ENCODE data around the gene SGCG.
"Not testable (repeated sequence)": the region's sequence is repeated elsewhere in the genome, so short reads cannot be mapped to it uniquely, and the experiment has no call there.

The SGCG gene

DNA sequence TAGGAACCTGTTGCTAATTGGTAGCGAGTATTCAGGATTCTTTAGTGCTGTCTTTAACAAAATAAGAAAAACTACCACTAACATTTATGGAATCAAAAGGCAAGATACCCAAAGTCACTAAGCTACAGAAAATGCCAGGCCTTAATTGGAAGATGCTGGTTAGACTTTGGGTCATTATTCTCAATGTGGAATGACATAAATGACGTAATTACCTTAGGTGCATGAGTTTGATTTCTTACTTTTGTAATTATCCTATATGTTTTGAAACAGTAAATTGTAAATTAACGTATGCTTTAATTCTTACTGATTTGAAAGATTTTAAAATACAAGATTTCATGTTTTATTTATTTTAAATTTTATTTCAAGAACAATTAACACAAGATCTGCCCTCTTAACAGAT lies 25.0 kb downstream of the SGCG start:
- no peak for DNase-seq (ENCODE audit: low read depth in 4 of 4, low spot score in 1 of 4)

DNA sequence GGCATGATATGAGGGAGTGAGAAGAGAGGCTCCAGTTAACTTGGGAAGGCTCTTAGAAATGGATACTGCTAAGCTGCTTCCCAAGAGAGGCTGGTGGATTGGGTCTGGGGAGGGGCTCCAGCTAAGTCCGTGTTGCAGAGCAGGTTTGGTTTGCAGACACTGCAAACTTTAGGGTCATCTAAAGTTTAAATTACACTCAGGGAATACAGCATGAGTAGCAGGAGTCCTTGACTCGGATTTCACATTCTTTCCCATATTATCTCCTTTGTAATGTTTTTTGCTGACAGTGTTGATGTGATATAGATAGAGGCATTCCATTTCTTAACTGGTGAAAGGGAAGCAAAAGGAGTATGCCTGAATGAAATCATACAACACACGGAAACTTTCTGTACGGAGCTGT lies 31.9 kb downstream of the SGCG start:
- no peak for DNase-seq (ENCODE audit: low read depth in 4 of 4, low spot score in 1 of 4)

DNA sequence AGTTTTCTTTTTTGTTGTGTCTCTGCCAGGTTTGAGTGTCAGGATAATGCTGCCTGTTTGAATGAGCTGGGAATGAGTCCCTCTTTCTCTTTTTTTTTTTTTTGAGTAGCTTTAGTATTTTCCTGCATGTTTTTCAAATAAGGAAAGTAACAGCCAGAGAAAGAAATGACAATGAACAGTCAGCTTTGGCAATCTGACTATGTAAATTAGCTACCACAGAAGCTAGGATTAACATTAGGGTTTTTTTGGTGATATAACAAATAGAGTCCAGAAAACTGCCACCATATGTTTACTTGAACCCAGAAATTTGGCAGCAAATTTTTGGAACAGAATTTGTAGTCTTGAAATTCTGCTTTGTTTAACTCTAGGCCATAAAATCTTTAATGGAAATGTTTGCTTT lies 50.5 kb downstream of the SGCG start:
- DNase-seq (ENCODE audit: low read depth in 4 of 4, low spot score in 1 of 4) = no peak

DNA sequence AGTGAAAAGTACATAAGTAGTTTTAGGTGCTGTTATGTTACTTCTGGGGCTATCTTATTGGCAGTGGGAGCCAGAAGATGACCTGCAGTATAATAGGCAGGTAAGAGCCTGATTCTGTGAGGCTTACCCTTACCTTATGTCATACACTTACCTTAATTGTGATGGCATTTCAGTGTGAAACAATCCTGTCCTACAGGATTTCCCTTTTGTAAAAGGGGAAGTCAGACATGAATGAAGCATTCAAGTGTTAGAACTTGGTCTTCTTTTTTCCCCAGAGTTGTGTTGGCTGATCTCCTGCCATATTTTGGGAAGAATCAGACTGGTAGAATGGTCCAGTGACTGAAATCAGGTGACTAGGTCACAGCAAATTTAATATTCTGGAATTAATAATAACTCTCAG lies 55.2 kb downstream of the SGCG start:
- DNase-seq (ENCODE audit: low read depth in 4 of 4, low spot score in 1 of 4) = no peak

DNA sequence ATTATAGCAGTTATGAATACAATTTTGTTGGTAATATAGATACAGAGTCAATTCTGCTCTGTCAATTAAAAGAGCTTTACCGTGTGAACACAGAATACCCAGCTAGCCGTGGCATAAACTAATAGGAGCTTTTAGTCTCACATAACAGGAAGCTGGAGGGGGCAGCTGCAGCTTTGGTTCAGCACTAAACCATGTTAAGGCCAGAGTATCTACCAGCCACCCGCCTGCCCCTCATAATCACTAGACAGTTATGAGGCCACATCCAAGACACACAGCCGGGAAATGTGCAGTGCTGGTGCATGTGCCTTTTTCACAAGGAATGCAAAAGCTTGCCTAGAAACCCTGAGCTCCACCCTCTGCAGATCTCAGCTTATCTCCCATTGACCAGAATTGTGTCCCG lies 62.3 kb downstream of the SGCG start:
- no peak for DNase-seq (ENCODE audit: low read depth in 4 of 4, low spot score in 1 of 4)

DNA sequence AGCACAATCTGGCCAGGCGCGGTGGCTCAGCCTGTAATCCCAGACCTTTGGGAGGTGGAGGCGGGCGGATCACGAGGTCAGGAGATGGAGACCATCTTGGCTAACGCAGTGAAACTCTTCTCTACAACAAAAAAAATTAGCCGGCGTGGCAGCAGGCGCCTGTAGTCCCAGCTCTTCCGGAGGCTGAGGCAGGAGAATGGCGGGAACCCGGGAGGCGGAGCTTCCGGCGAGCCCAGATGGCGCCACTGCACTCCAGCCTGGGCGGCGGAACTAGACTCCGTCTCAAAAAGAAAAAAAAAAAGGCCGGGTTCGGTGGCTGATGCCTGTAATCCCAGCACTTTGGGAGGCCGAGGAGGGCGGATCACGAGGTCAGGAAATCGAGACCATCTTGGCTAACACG lies 67.6 kb downstream of the SGCG start:
- not testable (repeated sequence) for DNase-seq (ENCODE audit: low read depth in 4 of 4, low spot score in 1 of 4)

GRCh38 chr13:23254506-23254905 lies 73.7 kb downstream of the SGCG start:
- no peak for DNase-seq (ENCODE audit: low read depth in 4 of 4, low spot score in 1 of 4)

DNA sequence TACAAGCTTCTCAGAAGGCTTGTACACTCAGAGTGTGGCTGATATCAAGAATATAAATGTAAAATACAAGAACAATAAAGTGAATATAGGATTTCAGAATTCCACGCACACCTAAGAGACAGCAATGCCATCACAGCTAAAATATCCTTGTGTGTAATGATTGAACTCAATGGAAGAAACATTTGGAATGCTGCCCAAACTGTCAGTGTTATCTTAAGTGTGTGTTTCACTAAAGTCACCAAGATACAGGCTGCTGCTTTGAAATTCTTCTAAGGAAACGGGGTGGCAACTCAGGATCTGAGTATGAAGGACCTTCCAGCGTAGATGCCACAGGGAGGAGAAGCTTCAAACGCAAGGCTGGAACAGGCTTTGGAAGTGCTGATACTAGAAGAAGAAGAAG lies 86.8 kb downstream of the SGCG start:
- DNase-seq (ENCODE audit: low read depth in 4 of 4, low spot score in 1 of 4) = no peak

- DNase-seq (ENCODE audit: low read depth in 4 of 4, low spot score in 1 of 4) = peak in 2 of 4 experiments; percentile 10 to 11
Measured at GRCh38 chr13:23268441-23268840, 87.7 kb downstream of the SGCG start.

DNA sequence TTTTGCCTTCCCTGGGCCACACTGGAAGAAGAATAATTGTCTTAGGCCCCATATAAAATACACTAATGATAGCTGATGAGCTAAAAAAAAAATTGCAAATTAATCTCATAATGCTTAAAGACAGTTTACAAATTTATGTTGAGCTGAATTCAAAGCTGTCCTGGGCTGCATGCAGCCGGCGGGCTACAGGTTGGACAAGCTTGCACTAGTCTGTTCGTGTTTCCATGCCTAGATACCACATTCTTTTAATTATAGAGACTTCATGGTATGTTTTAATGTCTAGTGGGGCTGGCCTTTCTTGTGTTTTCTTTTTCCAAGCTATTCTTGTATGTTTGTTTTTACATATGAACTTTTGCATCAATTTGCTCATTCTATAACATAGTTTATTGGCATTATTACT lies 90.6 kb downstream of the SGCG start:
- no peak for DNase-seq (ENCODE audit: low read depth in 4 of 4, low spot score in 1 of 4)

- no peak for DNase-seq (ENCODE audit: low read depth in 4 of 4, low spot score in 1 of 4)
Measured at GRCh38 chr13:23273498-23273897, 92.7 kb downstream of the SGCG start.

DNA sequence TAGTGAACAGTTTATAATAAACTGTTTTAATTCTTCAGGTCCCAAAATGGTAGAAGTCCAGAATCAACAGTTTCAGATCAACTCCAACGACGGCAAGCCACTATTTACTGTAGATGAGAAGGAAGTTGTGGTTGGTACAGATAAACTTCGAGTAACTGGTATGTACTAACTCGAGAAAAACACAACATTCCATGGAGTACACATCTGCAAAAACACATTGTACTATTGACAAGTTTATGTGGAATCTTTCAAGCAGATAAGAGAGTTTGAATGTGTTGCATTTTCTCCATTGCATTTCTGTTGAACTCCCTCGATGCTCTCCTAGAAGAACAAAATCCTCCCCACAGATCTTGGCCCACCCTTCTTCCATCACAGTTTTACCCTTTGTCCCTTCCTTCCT lies 98.5 kb downstream of the SGCG start:
- DNase-seq (ENCODE audit: low read depth in 4 of 4, low spot score in 1 of 4) = no peak

GRCh38 chr13:23288564-23288963 lies 107.8 kb downstream of the SGCG start:
- DNase-seq (ENCODE audit: low read depth in 4 of 4, low spot score in 1 of 4) = no peak

DNA sequence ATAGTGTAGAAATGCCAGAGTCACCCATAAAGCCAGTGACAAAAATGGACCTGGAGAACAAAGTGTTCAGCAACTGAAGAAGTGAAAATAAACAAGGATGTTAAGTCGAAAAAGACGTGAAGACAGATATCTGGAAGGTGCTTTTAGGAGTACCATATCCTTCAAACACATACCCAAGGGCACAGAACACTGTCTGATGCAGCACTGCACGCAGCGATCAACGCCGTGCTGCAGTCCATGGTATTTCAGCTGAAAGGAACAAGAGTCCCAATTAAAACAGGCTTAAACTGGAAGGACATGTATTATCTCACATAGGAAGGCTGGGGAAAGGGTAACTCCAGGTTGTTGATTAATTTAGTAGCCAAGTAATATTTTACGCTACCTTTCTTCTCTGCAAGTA lies 108.2 kb downstream of the SGCG start:
- no peak for DNase-seq (ENCODE audit: low read depth in 4 of 4, low spot score in 1 of 4)

GRCh38 chr13:23289917-23290357 lies 109.2 kb downstream of the SGCG start:
- DNase-seq (ENCODE audit: low read depth in 4 of 4, low spot score in 1 of 4) = no peak

DNA sequence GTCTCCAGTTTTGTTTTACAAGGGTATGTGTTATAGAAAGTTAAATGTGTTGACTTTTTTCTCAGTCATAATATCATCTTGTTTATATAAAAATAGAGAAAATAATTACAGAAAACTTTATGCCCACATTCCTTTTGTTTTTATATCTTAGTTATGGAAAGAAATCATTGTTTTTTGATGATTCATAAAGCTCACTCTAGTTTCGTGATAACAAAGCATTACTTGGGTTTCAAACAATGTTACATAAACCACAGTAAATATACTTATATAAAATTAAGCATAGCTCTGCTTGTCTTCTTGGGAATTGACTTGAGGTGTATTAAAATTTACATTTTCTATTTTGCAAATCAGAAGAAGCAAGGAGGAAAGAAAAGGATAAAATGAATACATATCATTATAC lies 111.8 kb downstream of the SGCG start:
- no peak for DNase-seq (ENCODE audit: low read depth in 4 of 4, low spot score in 1 of 4)

DNA sequence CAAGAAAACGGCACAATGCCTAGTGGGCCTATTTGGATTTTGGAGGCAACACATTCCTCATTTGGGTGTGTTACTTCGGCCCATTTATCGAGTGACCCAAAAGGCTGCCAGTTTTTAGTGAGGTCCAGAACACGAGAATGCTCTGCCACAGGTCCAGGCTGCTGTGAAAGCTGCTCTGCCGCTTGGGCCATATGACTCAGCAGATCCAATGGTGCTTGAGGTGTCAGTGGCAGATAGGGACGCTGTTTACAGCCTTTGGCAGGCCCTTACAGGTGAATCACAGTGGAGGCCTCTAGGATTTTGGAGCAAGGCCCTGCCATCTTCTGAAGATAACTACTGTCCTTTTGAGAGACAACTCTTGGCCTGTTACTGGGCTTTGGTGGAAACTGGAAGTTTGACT lies 134.1 kb downstream of the SGCG start:
- not testable (repeated sequence) for DNase-seq (ENCODE audit: low read depth in 4 of 4, low spot score in 1 of 4)

DNA sequence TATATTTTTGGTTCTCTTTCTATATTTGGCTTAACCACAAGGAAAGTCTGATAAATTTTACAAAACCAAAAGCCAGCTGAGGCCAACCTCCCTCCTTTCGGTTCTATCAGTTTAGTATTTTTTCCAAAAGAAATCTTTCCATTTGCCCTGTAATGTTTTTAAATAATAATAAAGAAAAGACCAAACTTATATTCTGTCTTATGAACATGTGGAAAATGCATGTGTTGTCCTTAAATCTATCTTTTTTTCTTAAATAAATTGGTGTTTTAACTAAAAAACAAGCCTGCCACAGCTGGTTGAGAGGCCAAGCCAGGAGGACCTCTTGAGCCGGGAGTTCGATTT lies 139.1 kb downstream of the SGCG start:
- no peak for DNase-seq (ENCODE audit: low read depth in 4 of 4, low spot score in 1 of 4)

- no peak for DNase-seq (ENCODE audit: low read depth in 4 of 4, low spot score in 1 of 4)
Measured at GRCh38 chr13:23320926-23321534, 140.3 kb downstream of the SGCG start.

DNA sequence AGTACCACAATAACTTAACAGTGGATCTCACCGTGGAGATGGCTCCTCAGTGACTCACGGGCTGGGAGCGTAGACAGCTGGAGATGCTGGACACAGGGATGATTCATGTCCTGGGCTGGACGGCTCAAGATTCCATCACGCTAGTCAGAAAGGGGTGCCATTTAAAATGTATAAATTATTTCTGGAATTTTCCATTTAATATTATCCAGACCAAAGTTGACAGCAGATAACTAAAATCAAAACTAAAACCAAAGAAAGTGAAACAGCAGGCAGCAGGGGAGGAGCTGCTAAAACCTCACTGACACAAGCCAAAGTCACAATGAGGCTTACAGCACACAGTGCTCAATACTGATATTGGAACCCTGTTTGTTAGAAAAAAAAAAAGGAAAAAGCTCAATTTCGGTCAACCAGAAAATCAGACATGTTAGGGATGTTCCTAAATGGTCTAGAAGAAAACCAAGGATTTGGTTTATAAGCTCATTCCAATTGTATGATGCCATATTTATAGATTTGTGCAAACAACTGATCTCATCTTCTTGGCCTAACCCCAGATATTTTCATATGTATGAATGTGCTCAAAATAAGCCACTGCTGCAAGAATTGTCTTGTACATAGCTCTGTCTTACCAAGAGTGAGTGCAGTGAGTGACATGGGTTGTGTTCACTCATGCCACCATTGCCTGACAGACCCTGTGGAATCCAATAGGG lies 140.9 kb downstream of the SGCG start:
- peak in 1 of 4 experiments; percentile 2 for DNase-seq (ENCODE audit: low read depth in 4 of 4, low spot score in 1 of 4)

- no peak for DNase-seq (ENCODE audit: low read depth in 4 of 4, low spot score in 1 of 4)
Measured at GRCh38 chr13:23322353-23323336, 141.9 kb downstream of the SGCG start.
